ENCODE measurements around the gene MED15.

GRCh38 chr22:20552443-20553401 lies 45.3 kb downstream of the MED15 start:
- no peak for TF ChIP-seq CTCF (conservative IDR thresholded peaks at IDR 0.05; ENCODE audit: low read length)
- TF ChIP-seq EZH2phosphoT487 (IDR thresholded peaks at IDR 0.05; ENCODE audit: borderline replicate concordance) = no peak
